C4-2B (cell line): Measurements from ENCODE around the gene STIP1.
A peak's percentile ranks its signal among the peaks of the same experiment; 100 is the strongest.

Experiments
- CTCF ChIP-seq: fragments of 450-650 bp; conservative IDR thresholded peaks from 2 replicates; pipeline ENCODE4 v1.5.1; 2017; ENCODE audit warnings: mild to moderate bottlenecking
- ZFX ChIP-seq: fragments of 450-650 bp; IDR thresholded peaks from 2 replicates; pipeline ENCODE4 v1.6.1; 2017

DNA sequence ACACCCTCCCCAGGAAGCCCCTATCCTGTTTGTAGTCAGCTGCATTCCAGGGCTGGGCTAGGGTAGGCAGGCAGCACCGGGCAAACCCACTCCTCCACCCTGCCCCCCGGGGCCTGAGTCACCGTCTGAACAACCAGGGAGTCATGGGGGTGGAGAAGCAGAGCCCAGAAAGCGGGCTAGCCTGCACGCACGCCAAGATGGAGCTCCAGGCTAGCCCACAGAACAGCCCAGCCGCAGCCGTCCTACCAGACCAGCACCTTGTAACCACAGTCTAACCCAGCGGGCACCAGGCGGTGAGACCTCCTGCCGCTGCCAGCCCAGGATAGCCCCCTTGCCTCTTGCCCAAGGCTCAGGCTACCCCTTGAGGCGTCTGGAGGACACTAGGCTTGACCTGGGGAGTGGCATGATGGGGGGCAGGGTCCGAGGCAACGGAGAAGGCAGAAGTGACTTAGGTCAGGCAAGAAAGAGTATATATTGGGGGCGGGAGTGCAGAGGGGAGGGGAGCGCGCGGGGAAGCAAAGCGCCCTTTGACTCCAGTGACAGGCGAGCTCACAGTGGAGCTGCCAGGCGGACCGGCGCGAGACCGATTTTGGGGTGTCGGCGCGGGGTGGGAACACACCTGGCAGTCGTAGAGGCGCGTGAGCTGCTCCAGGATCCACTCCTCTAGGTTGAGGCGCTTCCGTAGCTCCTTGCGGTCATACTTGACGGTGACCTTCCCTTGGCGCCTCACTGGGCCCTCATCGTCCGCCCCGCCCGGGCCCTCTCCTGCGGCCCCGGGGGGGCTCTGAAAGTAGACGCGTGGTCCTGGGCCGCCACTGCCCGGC, 60.0 kb downstream of the STIP1 start:
- TF ChIP-seq CTCF (no peak), ZFX (peak; percentile 33; the same call in 1 of the 2 replicates)
